Small intestine (tissue), 7 donors: ENCODE results near the gene MCUR1. TPM values are rescaled to one million over a fixed set of nuclear protein-coding genes. Genes with fewer than 3 reads are reported as not detected.
A peak's percentile ranks its signal among the peaks of the same experiment; 100 is the strongest.
"Not testable (repeated sequence)": the region's sequence is repeated elsewhere in the genome, so short reads cannot be mapped to it uniquely, and the experiment has no call there.

Experiments
- DNase-seq, 2 donors: peaks; one replicate each; pipeline versions ENCODE4 v3.0.0 to v3.0.0-alpha.2; 2013
- FAIRE-seq: peaks from 2 replicates; lab custom pipeline; 2012; peaks lifted over from hg19 to GRCh38; lab: Jason Lieb, UNC
- H3K27ac ChIP-seq, 3 donors: one replicate each; pipeline ENCODE4 v1.5.1; 2013; ENCODE audit warnings: low read length in 2 of 3, mild to moderate bottlenecking in 2 of 3, control low read depth in 1 of 3, inconsistent platforms in 1 of 3, low read depth in 1 of 3, moderate library complexity in 1 of 3
- H3K27me3 ChIP-seq, 3 donors: one replicate each; pipeline ENCODE4 v1.6.1; 2013; ENCODE audit warnings: low read length in 3 of 3, inconsistent platforms in 1 of 3; ENCODE audit not compliant: control insufficient read depth in 3 of 3, insufficient read depth in 3 of 3
- H3K36me3 ChIP-seq, 3 donors: one replicate each; pipeline ENCODE4 v1.6.1; 2013; ENCODE audit warnings: low read length in 3 of 3, inconsistent platforms in 1 of 3, low read depth in 1 of 3, mild to moderate bottlenecking in 1 of 3, moderate library complexity in 1 of 3; ENCODE audit not compliant: control insufficient read depth in 3 of 3, insufficient read depth in 2 of 3
- H3K4me1 ChIP-seq, 3 donors: one replicate each; pipeline ENCODE4 v1.6.1; 2013; ENCODE audit warnings: low read length in 2 of 3, inconsistent platforms in 1 of 3, low read depth in 1 of 3, mild to moderate bottlenecking in 1 of 3, moderate library complexity in 1 of 3; ENCODE audit not compliant: control insufficient read depth in 3 of 3, insufficient read depth in 2 of 3
- H3K4me3 ChIP-seq, 3 donors: one replicate each; pipeline ENCODE4 v1.5.1; 2013; ENCODE audit warnings: low read length in 3 of 3, control low read depth in 1 of 3, inconsistent platforms in 1 of 3, low read depth in 1 of 3, mild to moderate bottlenecking in 1 of 3, moderate library complexity in 1 of 3
- H3K9me3 ChIP-seq, 2 donors: one replicate each; pipeline ENCODE4 v1.6.1; 2013; ENCODE audit warnings: low read depth in 1 of 2, low read length in 1 of 2; ENCODE audit not compliant: control insufficient read depth in 2 of 2, insufficient read depth in 1 of 2
- WGBS, 3 donors: extraction: QIAGEN DNeasy Blood & Tissue Kit; methylation state at CpG; one replicate each; pipeline ENCODE4 v1.1.7; 2013; 5-methylcytosine and 5-hydroxymethylcytosine counted together
- polyA plus RNA-seq, 4 donors: library from polyadenylated mRNA; stranded (reverse) in 3 of 4; unstranded in 1 of 4; fragments of 200-250 nt in 3 of 4; fragments of 120-200 nt in 1 of 4; gene quantifications; one replicate each; pipeline versions ENCODE4 v1.2.1 to v1.2.3, GENCODE V29; 2013
- donor health status: healthy with polysubstance abuse.
- donor health status: control.
- donor health status: control.
- donor health status: Bipolar disorder and iron deficiency.
- donor health status: healthy.

MCUR1 gene
- polyA plus RNA-seq, 4 donors: 15.6 to 83.2 (median 52.3) TPM

DNA sequence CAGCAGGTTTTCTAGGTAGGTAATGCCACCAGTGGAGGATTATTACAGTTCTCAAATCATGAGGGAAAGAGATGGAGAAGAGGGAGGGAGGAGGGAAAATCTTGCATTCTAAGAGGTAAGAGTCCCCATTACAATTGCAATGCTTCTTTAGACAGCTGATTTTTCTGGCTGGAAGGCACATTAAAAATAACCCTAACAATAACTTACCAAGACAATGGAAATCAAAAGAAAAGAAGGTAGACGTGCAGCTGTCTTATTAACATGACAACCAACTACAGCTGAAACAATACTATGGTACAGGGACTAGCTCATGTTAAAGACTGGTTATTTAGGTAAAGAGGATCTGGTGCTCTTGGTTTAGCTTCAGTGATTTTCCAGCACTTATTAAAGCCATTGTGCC, 24.6 kb downstream of the MCUR1 start:
- DNase-seq (no peak), FAIRE-seq (no peak)
- H3K4me3 ChIP-seq: no peak overlapping the region
- 78 to 88% (median 86%) methylated on average over 1 of the region's 1 CpG for WGBS, 3 donors
- H3K4me1 ChIP-seq: no peaks in the 10 kb centered on the region
- no peaks in the 10 kb centered on the region for H3K27me3 ChIP-seq
- H3K36me3 ChIP-seq: peaks cover 0 to 21% (median 7%) of the 10 kb centered on the region in 3 donors
- no peak overlapping the region for H3K27ac ChIP-seq
- no peaks in the 10 kb centered on the region for H3K9me3 ChIP-seq

- Histone ChIP-seq H3K4me1 (no peaks in the 10 kb centered on the region), H3K4me3 (no peak overlapping the region), H3K9me3 (no peaks in the 10 kb centered on the region), H3K27ac (no peak overlapping the region), H3K36me3 (peaks cover 0 to 21% (median 5%) of the 10 kb centered on the region in 3 donors), H3K27me3 (no peaks in the 10 kb centered on the region)
- DNase-seq: no peak
- 87 to 95% (median 92%) methylated on average over 6 of the region's 6 CpGs for WGBS, 3 donors
- no peak for FAIRE-seq
Measured at GRCh38 chr6:13788820-13789219, 25.5 kb downstream of the MCUR1 start.

GRCh38 chr6:13787137-13787536, 27.2 kb downstream of the MCUR1 start:
- H3K4me3 ChIP-seq: no peak overlapping the region
- no peak for DNase-seq

GRCh38 chr6:13780162-13780561, 34.2 kb downstream of the MCUR1 start:
- not testable (repeated sequence) for H3K9me3 ChIP-seq, H3K4me1 ChIP-seq, H3K36me3 ChIP-seq, FAIRE-seq, DNase-seq, H3K27ac ChIP-seq, H3K4me3 ChIP-seq, H3K27me3 ChIP-seq
- WGBS, 3 donors: 86 to 93% (median 89%) methylated on average over 8 of the region's 8 CpGs

More at GRCh38 chr6:13787137-13787536, 27.2 kb downstream of the MCUR1 start:
- no peaks in the 10 kb centered on the region for H3K9me3 ChIP-seq
- H3K27ac ChIP-seq: peak overlapping the region in 1 of 3 donors; percentile 51
- WGBS, 3 donors: 48 to 77% (median 71%) methylated on average over 8 of the region's 8 CpGs
- FAIRE-seq: no peak
- peaks cover 0 to 21% (median 4%) of the 10 kb centered on the region in 3 donors for H3K36me3 ChIP-seq
- no peaks in the 10 kb centered on the region for H3K4me1 ChIP-seq
- no peaks in the 10 kb centered on the region for H3K27me3 ChIP-seq

GRCh38 chr6:13778028-13778427, 36.3 kb downstream of the MCUR1 start:
- no peak for FAIRE-seq
- Histone ChIP-seq H3K27me3 (no peaks in the 10 kb centered on the region), H3K36me3 (no peaks in the 10 kb centered on the region), H3K9me3 (no peaks in the 10 kb centered on the region), H3K4me1 (no peaks in the 10 kb centered on the region), H3K4me3 (no peak overlapping the region), H3K27ac (no peak overlapping the region)
- 91 to 94% (median 91%) methylated on average over 6 of the region's 6 CpGs for WGBS, 3 donors
- no peak for DNase-seq

- DNase-seq (no peak), FAIRE-seq (no peak)
- no peaks in the 10 kb centered on the region for H3K27me3 ChIP-seq
- H3K36me3 ChIP-seq: no peaks in the 10 kb centered on the region
- WGBS, 3 donors: 87 to 92% (median 90%) methylated on average over 9 of the region's 9 CpGs
- no peak overlapping the region for H3K27ac ChIP-seq
- no peak overlapping the region for H3K4me3 ChIP-seq
- no peaks in the 10 kb centered on the region for H3K9me3 ChIP-seq
- no peaks in the 10 kb centered on the region for H3K4me1 ChIP-seq
Measured at GRCh38 chr6:13776602-13777001, 37.8 kb downstream of the MCUR1 start.

DNA sequence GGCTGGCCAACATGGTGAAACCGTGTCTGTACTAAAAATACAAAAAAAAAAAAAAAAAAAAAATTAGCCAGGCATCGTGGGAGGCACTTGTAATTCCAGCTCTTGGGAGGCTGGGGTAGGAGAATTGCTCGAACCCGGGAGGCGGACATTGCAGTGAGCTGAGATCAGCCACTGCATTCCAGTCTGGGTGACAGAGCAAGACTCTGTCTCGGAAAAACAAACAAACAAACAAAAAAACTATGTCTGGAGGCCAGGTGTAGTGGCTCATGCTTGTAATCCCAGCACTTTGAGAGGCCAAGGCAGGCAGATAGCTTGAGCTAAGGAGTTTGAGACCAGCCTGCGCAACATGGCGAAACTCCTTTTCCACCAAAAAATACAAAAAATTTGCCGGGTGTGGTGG, 38.9 kb downstream of the MCUR1 start:
- not testable (repeated sequence) for DNase-seq, H3K4me3 ChIP-seq, H3K9me3 ChIP-seq, H3K27ac ChIP-seq, FAIRE-seq, H3K36me3 ChIP-seq, H3K27me3 ChIP-seq, H3K4me1 ChIP-seq
- 87 to 95% (median 88%) methylated on average over 9 of the region's 9 CpGs for WGBS, 3 donors

GRCh38 chr6:13772358-13773030, 41.9 kb downstream of the MCUR1 start:
- not testable (repeated sequence) for FAIRE-seq, H3K9me3 ChIP-seq, H3K27me3 ChIP-seq, H3K4me3 ChIP-seq, H3K27ac ChIP-seq, DNase-seq, H3K4me1 ChIP-seq, H3K36me3 ChIP-seq
- 97 to 98% (median 98%) methylated on average over 32 to 35 of the region's 35 CpGs for WGBS, 3 donors

- no peaks in the 10 kb centered on the region for H3K27me3 ChIP-seq
- H3K27ac ChIP-seq: no peak overlapping the region
- no peak overlapping the region for H3K4me3 ChIP-seq
- H3K4me1 ChIP-seq: no peaks in the 10 kb centered on the region
- DNase-seq: no peak
- FAIRE-seq: no peak
- no peaks in the 10 kb centered on the region for H3K36me3 ChIP-seq
- WGBS, 3 donors: 88 to 92% (median 91%) methylated on average over 26 to 27 of the region's 27 CpGs
- H3K9me3 ChIP-seq: no peaks in the 10 kb centered on the region
Measured at GRCh38 chr6:13769655-13770053, 44.7 kb downstream of the MCUR1 start.
